ENCODE results near the gene IRAK2. TPM values are rescaled to one million over a fixed set of nuclear protein-coding genes. Genes with fewer than 3 reads are reported as not detected.
A peak's percentile ranks its signal among the peaks of the same experiment; 100 is the strongest.

Gene IRAK2
- polyA plus RNA-seq, 3 donors, result 0.78 to 2.0 (median 1.5) TPM

DNA sequence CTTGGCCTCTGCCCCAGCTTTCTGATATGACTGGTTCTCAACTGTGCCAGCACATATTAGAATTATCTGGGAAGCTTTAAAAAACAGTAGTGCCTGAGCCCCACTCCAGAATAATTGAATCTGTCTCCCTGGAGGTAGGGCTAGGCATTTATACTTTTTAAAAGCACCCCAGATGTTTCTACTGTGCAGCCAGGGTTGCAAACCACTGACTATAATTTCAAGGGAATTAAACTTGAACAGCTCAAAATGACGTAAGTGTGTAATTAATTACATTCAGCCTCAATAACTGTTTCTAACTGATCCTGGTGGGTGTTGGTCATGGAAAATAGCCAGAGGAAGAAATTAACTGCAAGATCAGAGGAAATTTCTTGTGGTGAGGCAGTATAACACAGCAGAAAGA, 4.4 kb upstream of the IRAK2 start:
- WGBS (ENCODE audit: insufficient coverage), result no CpG with 5 or more reads among the region's 1 CpG
- peaks cover 0 to 3% of the 10 kb centered on the region in 2 donors for H3K36me3 ChIP-seq (replicated peaks in 1 of 2; ENCODE audit: control insufficient read depth in 1 of 2, insufficient read depth in 2 of 2, low read length in 2 of 2)
- no peak overlapping the region for H3K4me3 Mint-ChIP-seq
- H3K27ac Mint-ChIP-seq, result no peak overlapping the region
- H3K4me1 ChIP-seq (ENCODE audit: control insufficient read depth in 1 of 2, insufficient read depth in 2 of 2, low read length in 2 of 2), result peaks cover 19 to 24% of the 10 kb centered on the region in 2 donors
- no peaks in the 10 kb centered on the region for H4K20me1 ChIP-seq (ENCODE audit: insufficient read depth, low read length)
- intact Hi-C loops (cut with micrococcal nuclease), result loop anchor here (5.0 to 10.0 kb wide), 4 partner anchors 37 to 87 kb away; partner anchors contain the start of genes BRK1 (in 1 of the 2) and TATDN2 (in 1 of the 2)
- no peaks in the 10 kb centered on the region for H3K9me3 ChIP-seq (replicated peaks in 1 of 2; ENCODE audit: control insufficient read depth in 1 of 2, insufficient read depth in 1 of 2, low read length in 2 of 2)
- H3K4me1 Mint-ChIP-seq, result peaks cover 16% of the 10 kb centered on the region
- peaks cover 0 to 3% of the 10 kb centered on the region in 2 donors for H3K36me3 Mint-ChIP-seq
- H3K9me3 Mint-ChIP-seq, result no peaks in the 10 kb centered on the region
- H3K27me3 ChIP-seq (ENCODE audit: control insufficient read depth in 2 of 2, insufficient read depth in 2 of 2, low read length in 2 of 2), result no peaks in the 10 kb centered on the region
- H3K4me2 ChIP-seq (replicated peaks; ENCODE audit: extremely low read depth, low read length, poor library complexity, severe bottlenecking), result no peak overlapping the region
- H2AFZ ChIP-seq (ENCODE audit: insufficient read depth, low read depth, low read length, poor library complexity, severe bottlenecking), result no peak overlapping the region
- no peak overlapping the region for H3K9ac ChIP-seq (ENCODE audit: insufficient read depth, low read length, poor library complexity, severe bottlenecking)
- H3K27ac ChIP-seq (ENCODE audit: low read depth in 1 of 2, low read length in 2 of 2), result no peak overlapping the region
- peaks cover 0 to 2% (median 0%) of the 10 kb centered on the region in 3 donors for H3K27me3 Mint-ChIP-seq (ENCODE audit: low read depth in 3 of 3)
- TF ChIP-seq, protein P1, sequence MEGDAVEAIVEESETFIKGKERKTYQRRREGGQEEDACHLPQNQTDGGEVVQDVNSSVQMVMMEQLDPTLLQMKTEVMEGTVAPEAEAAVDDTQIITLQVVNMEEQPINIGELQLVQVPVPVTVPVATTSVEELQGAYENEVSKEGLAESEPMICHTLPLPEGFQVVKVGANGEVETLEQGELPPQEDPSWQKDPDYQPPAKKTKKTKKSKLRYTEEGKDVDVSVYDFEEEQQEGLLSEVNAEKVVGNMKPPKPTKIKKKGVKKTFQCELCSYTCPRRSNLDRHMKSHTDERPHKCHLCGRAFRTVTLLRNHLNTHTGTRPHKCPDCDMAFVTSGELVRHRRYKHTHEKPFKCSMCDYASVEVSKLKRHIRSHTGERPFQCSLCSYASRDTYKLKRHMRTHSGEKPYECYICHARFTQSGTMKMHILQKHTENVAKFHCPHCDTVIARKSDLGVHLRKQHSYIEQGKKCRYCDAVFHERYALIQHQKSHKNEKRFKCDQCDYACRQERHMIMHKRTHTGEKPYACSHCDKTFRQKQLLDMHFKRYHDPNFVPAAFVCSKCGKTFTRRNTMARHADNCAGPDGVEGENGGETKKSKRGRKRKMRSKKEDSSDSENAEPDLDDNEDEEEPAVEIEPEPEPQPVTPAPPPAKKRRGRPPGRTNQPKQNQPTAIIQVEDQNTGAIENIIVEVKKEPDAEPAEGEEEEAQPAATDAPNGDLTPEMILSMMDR (IDR thresholded peaks at IDR 0.05), result no peak
- H3K79me2 ChIP-seq (ENCODE audit: insufficient read depth, low read length), result no peaks in the 10 kb centered on the region
- no peak for DNase-seq
- H3K4me3 ChIP-seq (replicated peaks in 1 of 3; ENCODE audit: low read depth in 2 of 3, low read length in 3 of 3), result no peak overlapping the region

DNA sequence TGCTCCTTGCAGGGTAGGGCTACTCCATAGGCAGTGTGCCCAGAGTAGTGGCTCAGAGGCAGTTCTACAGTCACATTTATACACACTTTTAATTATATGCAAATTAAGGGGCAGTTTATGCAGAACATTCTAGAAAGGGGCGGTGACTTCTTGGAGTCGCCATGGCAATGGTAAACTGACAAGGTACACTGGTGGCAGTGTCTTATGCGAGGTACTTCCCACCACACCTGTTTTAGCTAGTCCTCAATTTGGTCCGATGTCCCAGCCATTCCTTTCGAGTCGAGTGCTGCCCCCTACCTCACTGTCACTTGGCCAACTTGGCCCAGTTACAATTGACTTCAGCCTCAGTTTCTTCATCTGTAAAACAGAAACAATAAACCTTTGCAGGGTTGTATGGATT, 3.8 kb upstream of the IRAK2 start:
- H3K27me3 ChIP-seq (ENCODE audit: control insufficient read depth in 2 of 2, insufficient read depth in 2 of 2, low read length in 2 of 2), result no peaks in the 10 kb centered on the region
- H2AFZ ChIP-seq (ENCODE audit: insufficient read depth, low read depth, low read length, poor library complexity, severe bottlenecking), result peak overlapping the region; percentile 25
- no peaks in the 10 kb centered on the region for H3K9me3 Mint-ChIP-seq
- intact Hi-C loops (cut with micrococcal nuclease), result loop anchor here (5.0 to 10.0 kb wide), 4 partner anchors 36 to 86 kb away; partner anchors contain the start of genes BRK1 (in 1 of the 2) and TATDN2 (in 1 of the 2)
- no peak overlapping the region for H3K9ac ChIP-seq (ENCODE audit: insufficient read depth, low read length, poor library complexity, severe bottlenecking)
- H3K27me3 Mint-ChIP-seq (ENCODE audit: low read depth in 3 of 3), result peaks cover 0 to 2% (median 0%) of the 10 kb centered on the region in 3 donors
- no peak overlapping the region for H3K4me3 ChIP-seq (replicated peaks in 1 of 3; ENCODE audit: low read depth in 2 of 3, low read length in 3 of 3)
- no peak overlapping the region for H3K27ac ChIP-seq (ENCODE audit: low read depth in 1 of 2, low read length in 2 of 2)
- H3K4me1 Mint-ChIP-seq, result peaks cover 18% of the 10 kb centered on the region
- TF ChIP-seq, protein P1 (IDR thresholded peaks at IDR 0.05), result no peak
- H4K20me1 ChIP-seq (ENCODE audit: insufficient read depth, low read length), result no peaks in the 10 kb centered on the region
- no peaks in the 10 kb centered on the region for H3K9me3 ChIP-seq (replicated peaks in 1 of 2; ENCODE audit: control insufficient read depth in 1 of 2, insufficient read depth in 1 of 2, low read length in 2 of 2)
- no peak overlapping the region for H3K27ac Mint-ChIP-seq
- peaks cover 21 to 30% of the 10 kb centered on the region in 2 donors for H3K4me1 ChIP-seq (ENCODE audit: control insufficient read depth in 1 of 2, insufficient read depth in 2 of 2, low read length in 2 of 2)
- H3K4me3 Mint-ChIP-seq, result no peak overlapping the region
- H3K36me3 ChIP-seq (replicated peaks in 1 of 2; ENCODE audit: control insufficient read depth in 1 of 2, insufficient read depth in 2 of 2, low read length in 2 of 2), result no peaks in the 10 kb centered on the region
- DNase-seq, result no peak
- WGBS (ENCODE audit: insufficient coverage), result 96% methylated on average over 5 of the region's 6 CpGs
- H3K36me3 Mint-ChIP-seq, result no peaks in the 10 kb centered on the region
- no peak overlapping the region for H3K4me2 ChIP-seq (replicated peaks; ENCODE audit: extremely low read depth, low read length, poor library complexity, severe bottlenecking)
- H3K79me2 ChIP-seq (ENCODE audit: insufficient read depth, low read length), result no peaks in the 10 kb centered on the region

Measured in CD14-positive monocyte (primary cell).